Endodermal cell (in vitro differentiated cells): Measurements from ENCODE around the gene RXFP4. TPM values are rescaled to one million over a fixed set of nuclear protein-coding genes. Genes with fewer than 3 reads are reported as not detected.

Experiments used
- DNase-seq: peaks from one replicate; pipeline ENCODE4 v3.0.0-alpha.2; 2017
- H3K27ac ChIP-seq: 2 replicates; pipeline ENCODE4 v1.5.1; 2013; ENCODE audit warnings: mild to moderate bottlenecking, low read depth, low read length, moderate library complexity
- H3K27me3 ChIP-seq: 2 replicates; pipeline ENCODE4 v1.6.1; 2013; ENCODE audit warnings: mild to moderate bottlenecking, low read length, moderate library complexity; ENCODE audit not compliant: insufficient read depth, control insufficient read depth, poor library complexity, severe bottlenecking
- H3K36me3 ChIP-seq: 2 replicates; pipeline ENCODE4 v1.7.0; 2013; ENCODE audit warnings: mild to moderate bottlenecking, low read length, moderate library complexity; ENCODE audit not compliant: control insufficient read depth, insufficient read depth
- H3K4me1 ChIP-seq: one replicate; pipeline ENCODE4 v1.7.0; 2013; ENCODE audit warnings: low read length; ENCODE audit not compliant: control insufficient read depth, insufficient read depth
- H3K4me3 ChIP-seq: 2 replicates; pipeline ENCODE4 v1.5.1; 2013; ENCODE audit warnings: mild to moderate bottlenecking, low read length, moderate library complexity
- H3K9ac ChIP-seq: 2 replicates; pipeline ENCODE4 v1.6.1; 2013; ENCODE audit warnings: mild to moderate bottlenecking, low read length, moderate library complexity; ENCODE audit not compliant: poor library complexity, severe bottlenecking; ENCODE audit errors: extremely low read depth
- H3K9me3 ChIP-seq: 2 replicates; pipeline ENCODE4 v1.6.1; 2013; ENCODE audit warnings: mild to moderate bottlenecking, low read length, moderate library complexity; ENCODE audit not compliant: control insufficient read depth
- H3K27ac Mint-ChIP-seq: 2 replicates; pipeline ENCODE4 v1.8.0; 2020; ENCODE audit warnings: mixed read lengths
- H3K27me3 Mint-ChIP-seq: 2 replicates; pipeline ENCODE4 v1.8.0; 2021; ENCODE audit warnings: mild to moderate bottlenecking, mixed read lengths; ENCODE audit not compliant: insufficient read depth
- H3K36me3 Mint-ChIP-seq: 2 replicates; pipeline ENCODE4 v1.8.0; 2020; ENCODE audit warnings: low read depth, mixed read lengths
- H3K4me1 Mint-ChIP-seq: 2 replicates; pipeline ENCODE4 v1.8.0; 2020; ENCODE audit warnings: mixed read lengths
- H3K4me3 Mint-ChIP-seq: 2 replicates; pipeline ENCODE4 v1.8.0; 2020; ENCODE audit warnings: mild to moderate bottlenecking, moderate library complexity, mixed read lengths
- H3K9me3 Mint-ChIP-seq: 2 replicates; pipeline ENCODE4 v1.8.0; 2020; ENCODE audit warnings: mild to moderate bottlenecking, mixed read lengths
- CTCF ChIP-seq: fragments of 200-600 bp; sonication (generic); conservative IDR thresholded peaks from 2 replicates; pipeline ENCODE4 v1.5.0; 2021; ENCODE audit warnings: antibody characterized with exemption, mild to moderate bottlenecking
- WGBS, 2 experiments: methylation state at CpG; one replicate each; pipeline versions ENCODE4 v1.1.5 to v1.1.7; 2013; ENCODE audit warnings: missing lambda C conversion rate in 2 of 2, mixed read lengths in 1 of 2; ENCODE audit not compliant: insufficient coverage in 1 of 2, insufficient read length in 1 of 2; 5-methylcytosine and 5-hydroxymethylcytosine counted together
- total RNA-seq, 2 donors: library from RNA; stranded (reverse); fragmentation: NEBNext Ultra II Directional in 1 of 2; extraction: Animal tissue kit (Norgen Biotek cat#: 25700) in 1 of 2; gene quantifications; 2 replicates in 1 of 2; 3 replicates in 1 of 2; pipeline ENCODE4 v1.2.1, GENCODE V29; 2021

RXFP4 gene
- total RNA-seq, 2 donors from 2014 or later, result not detected

- Mint-ChIP-seq H3K4me3 (no peak overlapping the region), H3K27ac (no peak overlapping the region)
- H3K27ac ChIP-seq, result no peak overlapping the region
These were observed 27.3 kb upstream of the RXFP4 start for GRCh38 chr1:155913969-155914757.

GRCh38 chr1:155918660-155919059, 22.8 kb upstream of the RXFP4 start:
- no peaks in the 10 kb centered on the region for H3K4me1 Mint-ChIP-seq
- H3K4me3 Mint-ChIP-seq, result no peak overlapping the region
- no peak for TF ChIP-seq CTCF
- Histone ChIP-seq H3K27ac (no peak overlapping the region), H3K4me3 (no peak overlapping the region), H3K36me3 (peaks cover 96% of the 10 kb centered on the region), H3K9ac (no peak overlapping the region), H3K27me3 (no peaks in the 10 kb centered on the region), H3K9me3 (no peaks in the 10 kb centered on the region), H3K4me1 (no peaks in the 10 kb centered on the region)
- H3K27ac Mint-ChIP-seq, result no peak overlapping the region
- H3K36me3 Mint-ChIP-seq, result peaks cover 85% of the 10 kb centered on the region
- no peaks in the 10 kb centered on the region for H3K9me3 Mint-ChIP-seq
- no peak for DNase-seq
- H3K27me3 Mint-ChIP-seq, result no peaks in the 10 kb centered on the region
- WGBS, 2 experiments, result 95 to 100% methylated on average over 3 of the region's 3 CpGs

More at GRCh38 chr1:155913969-155914757, 27.3 kb upstream of the RXFP4 start:
- Histone ChIP-seq H3K9me3 (no peaks in the 10 kb centered on the region), H3K4me3 (no peak overlapping the region), H3K9ac (no peak overlapping the region), H3K27me3 (no peaks in the 10 kb centered on the region), H3K36me3 (peaks cover 78% of the 10 kb centered on the region), H3K4me1 (no peaks in the 10 kb centered on the region)
- Mint-ChIP-seq H3K4me1 (peaks cover 13% of the 10 kb centered on the region), H3K36me3 (peaks cover 70% of the 10 kb centered on the region), H3K9me3 (no peaks in the 10 kb centered on the region), H3K27me3 (no peaks in the 10 kb centered on the region)
- 60 to 92% methylated on average over 1 to 5 of the region's 6 CpGs for WGBS, 2 experiments
- no peak for DNase-seq
- TF ChIP-seq CTCF, result no peak

GRCh38 chr1:155919801-155920200, 21.6 kb upstream of the RXFP4 start:
- Histone ChIP-seq H3K4me3 (no peak overlapping the region), H3K9me3 (no peaks in the 10 kb centered on the region), H3K36me3 (peaks cover 96% of the 10 kb centered on the region), H3K9ac (no peak overlapping the region), H3K27me3 (no peaks in the 10 kb centered on the region), H3K27ac (no peak overlapping the region), H3K4me1 (no peaks in the 10 kb centered on the region)
- Mint-ChIP-seq H3K36me3 (peaks cover 81% of the 10 kb centered on the region), H3K9me3 (no peaks in the 10 kb centered on the region), H3K4me3 (no peak overlapping the region), H3K27ac (no peak overlapping the region), H3K4me1 (no peaks in the 10 kb centered on the region), H3K27me3 (no peaks in the 10 kb centered on the region)
- 90 to 96% methylated on average over 2 of the region's 2 CpGs for WGBS, 2 experiments
- DNase-seq, result no peak
- TF ChIP-seq CTCF, result no peak
